Hippocampal formation (tissue), 2 donors: ENCODE data around the gene EEF2K.

Source experiments
- DNase-seq, 2 donors: peaks; one replicate each; lab custom pipeline; 2025; lab: John Stamatoyannopoulos, UW

The EEF2K gene

GRCh38 chr16:22317625-22318024 lies 111.5 kb downstream of the EEF2K start:
- DNase-seq = no peak

- DNase-seq = no peak
Observed at GRCh38 chr16:22318690-22319358, 112.7 kb downstream of the EEF2K start.

- no peak for DNase-seq
Observed at GRCh38 chr16:22320572-22321339, 114.7 kb downstream of the EEF2K start.

GRCh38 chr16:22321340-22322001 lies 115.4 kb downstream of the EEF2K start:
- DNase-seq = peak; percentile 3 to 42

- no peak for DNase-seq
Observed at GRCh38 chr16:22322021-22322471, 116.0 kb downstream of the EEF2K start.

- no peak for DNase-seq
Observed at GRCh38 chr16:22322741-22323140, 116.7 kb downstream of the EEF2K start.

- no peak for DNase-seq
Observed at GRCh38 chr16:22323173-22323958, 117.3 kb downstream of the EEF2K start.

- no peak for DNase-seq
Observed at GRCh38 chr16:22323959-22324786, 118.1 kb downstream of the EEF2K start.

GRCh38 chr16:22324787-22325597 lies 118.9 kb downstream of the EEF2K start:
- DNase-seq = no peak

GRCh38 chr16:22325598-22326368 lies 119.7 kb downstream of the EEF2K start:
- no peak for DNase-seq

- no peak for DNase-seq
Observed at GRCh38 chr16:22326369-22326652, 120.2 kb downstream of the EEF2K start.

- no peak for DNase-seq
Observed at GRCh38 chr16:22326771-22327445, 120.8 kb downstream of the EEF2K start.

- DNase-seq = no peak
Observed at GRCh38 chr16:22327446-22327775, 121.3 kb downstream of the EEF2K start.

- DNase-seq = no peak
Observed at GRCh38 chr16:22328081-22328725, 122.1 kb downstream of the EEF2K start.

GRCh38 chr16:22329199-22329695 lies 123.2 kb downstream of the EEF2K start:
- no peak for DNase-seq

GRCh38 chr16:22330326-22330725 lies 124.2 kb downstream of the EEF2K start:
- no peak for DNase-seq

GRCh38 chr16:22333457-22333994 lies 127.4 kb downstream of the EEF2K start:
- no peak for DNase-seq

- DNase-seq = no peak
Observed at GRCh38 chr16:22335668-22336246, 129.7 kb downstream of the EEF2K start.
